ENCODE data around the gene ALDH6A1. TPM values are rescaled to one million over a fixed set of nuclear protein-coding genes. Genes with fewer than 3 reads are reported as not detected.

Gene ALDH6A1
- polyA plus RNA-seq, 1 donor from 2014 or later = 11.1 TPM

DNA sequence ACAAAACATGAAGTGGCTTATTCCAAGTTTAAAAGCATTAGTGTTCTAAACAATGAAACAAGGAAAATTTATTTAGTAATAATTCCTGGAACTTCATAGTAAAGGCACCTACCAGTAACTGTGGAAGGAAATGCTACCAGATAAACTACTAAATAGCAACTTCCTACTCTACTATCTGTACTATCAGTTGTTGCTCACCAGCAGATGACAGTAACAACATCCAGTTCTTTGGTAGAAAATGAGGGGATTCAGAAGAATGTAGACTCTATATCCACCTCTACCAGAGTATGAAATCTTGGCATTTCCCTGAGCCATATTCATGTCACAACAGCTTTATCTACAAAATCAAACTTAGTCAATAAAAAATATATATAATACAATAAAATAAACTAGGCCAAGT is 68.3 kb downstream of the ALDH6A1 start:
- no peak for TF ChIP-seq TAF1 (IDR thresholded peaks at IDR 0.05; ENCODE audit: low read depth)
- no peak for TF ChIP-seq POLR2AphosphoS5 (IDR thresholded peaks at IDR 0.05)
- TF ChIP-seq EP300 (conservative IDR thresholded peaks at IDR 0.05; ENCODE audit: poor library complexity, severe bottlenecking) = no peak
- no peak for TF ChIP-seq RAD21 (conservative IDR thresholded peaks at IDR 0.05)
- no peak for TF ChIP-seq MXI1 (conservative IDR thresholded peaks at IDR 0.05; ENCODE audit: poor library complexity, severe bottlenecking)
- TF ChIP-seq, protein P1, sequence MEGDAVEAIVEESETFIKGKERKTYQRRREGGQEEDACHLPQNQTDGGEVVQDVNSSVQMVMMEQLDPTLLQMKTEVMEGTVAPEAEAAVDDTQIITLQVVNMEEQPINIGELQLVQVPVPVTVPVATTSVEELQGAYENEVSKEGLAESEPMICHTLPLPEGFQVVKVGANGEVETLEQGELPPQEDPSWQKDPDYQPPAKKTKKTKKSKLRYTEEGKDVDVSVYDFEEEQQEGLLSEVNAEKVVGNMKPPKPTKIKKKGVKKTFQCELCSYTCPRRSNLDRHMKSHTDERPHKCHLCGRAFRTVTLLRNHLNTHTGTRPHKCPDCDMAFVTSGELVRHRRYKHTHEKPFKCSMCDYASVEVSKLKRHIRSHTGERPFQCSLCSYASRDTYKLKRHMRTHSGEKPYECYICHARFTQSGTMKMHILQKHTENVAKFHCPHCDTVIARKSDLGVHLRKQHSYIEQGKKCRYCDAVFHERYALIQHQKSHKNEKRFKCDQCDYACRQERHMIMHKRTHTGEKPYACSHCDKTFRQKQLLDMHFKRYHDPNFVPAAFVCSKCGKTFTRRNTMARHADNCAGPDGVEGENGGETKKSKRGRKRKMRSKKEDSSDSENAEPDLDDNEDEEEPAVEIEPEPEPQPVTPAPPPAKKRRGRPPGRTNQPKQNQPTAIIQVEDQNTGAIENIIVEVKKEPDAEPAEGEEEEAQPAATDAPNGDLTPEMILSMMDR (IDR thresholded peaks at IDR 0.05; ENCODE audit: poor library complexity, severe bottlenecking) = no peak
- TF ChIP-seq EZH2 (IDR thresholded peaks at IDR 0.05; ENCODE audit: borderline replicate concordance, insufficient read depth, low read length, poor library complexity, severe bottlenecking) = no peak
- TF ChIP-seq SMC3 (conservative IDR thresholded peaks at IDR 0.05; ENCODE audit: poor library complexity) = no peak
- TF ChIP-seq, protein P2, sequence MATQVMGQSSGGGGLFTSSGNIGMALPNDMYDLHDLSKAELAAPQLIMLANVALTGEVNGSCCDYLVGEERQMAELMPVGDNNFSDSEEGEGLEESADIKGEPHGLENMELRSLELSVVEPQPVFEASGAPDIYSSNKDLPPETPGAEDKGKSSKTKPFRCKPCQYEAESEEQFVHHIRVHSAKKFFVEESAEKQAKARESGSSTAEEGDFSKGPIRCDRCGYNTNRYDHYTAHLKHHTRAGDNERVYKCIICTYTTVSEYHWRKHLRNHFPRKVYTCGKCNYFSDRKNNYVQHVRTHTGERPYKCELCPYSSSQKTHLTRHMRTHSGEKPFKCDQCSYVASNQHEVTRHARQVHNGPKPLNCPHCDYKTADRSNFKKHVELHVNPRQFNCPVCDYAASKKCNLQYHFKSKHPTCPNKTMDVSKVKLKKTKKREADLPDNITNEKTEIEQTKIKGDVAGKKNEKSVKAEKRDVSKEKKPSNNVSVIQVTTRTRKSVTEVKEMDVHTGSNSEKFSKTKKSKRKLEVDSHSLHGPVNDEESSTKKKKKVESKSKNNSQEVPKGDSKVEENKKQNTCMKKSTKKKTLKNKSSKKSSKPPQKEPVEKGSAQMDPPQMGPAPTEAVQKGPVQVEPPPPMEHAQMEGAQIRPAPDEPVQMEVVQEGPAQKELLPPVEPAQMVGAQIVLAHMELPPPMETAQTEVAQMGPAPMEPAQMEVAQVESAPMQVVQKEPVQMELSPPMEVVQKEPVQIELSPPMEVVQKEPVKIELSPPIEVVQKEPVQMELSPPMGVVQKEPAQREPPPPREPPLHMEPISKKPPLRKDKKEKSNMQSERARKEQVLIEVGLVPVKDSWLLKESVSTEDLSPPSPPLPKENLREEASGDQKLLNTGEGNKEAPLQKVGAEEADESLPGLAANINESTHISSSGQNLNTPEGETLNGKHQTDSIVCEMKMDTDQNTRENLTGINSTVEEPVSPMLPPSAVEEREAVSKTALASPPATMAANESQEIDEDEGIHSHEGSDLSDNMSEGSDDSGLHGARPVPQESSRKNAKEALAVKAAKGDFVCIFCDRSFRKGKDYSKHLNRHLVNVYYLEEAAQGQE (IDR thresholded peaks at IDR 0.05; ENCODE audit: borderline replicate concordance) = no peak
- no peak overlapping the region for H3K4me3 ChIP-seq (ENCODE audit: low read length)
- no peaks in the 10 kb centered on the region for H3F3A ChIP-seq (ENCODE audit: insufficient read depth, low read length, poor library complexity, severe bottlenecking)
- no peak overlapping the region for H3K9ac ChIP-seq (ENCODE audit: low read length)
- H3K9me2 ChIP-seq (ENCODE audit: insufficient read depth, low read length) = no peaks in the 10 kb centered on the region
- no peaks in the 10 kb centered on the region for H3K27me3 ChIP-seq (ENCODE audit: insufficient read depth, low read depth, low read length)
- H3K4me2 ChIP-seq (ENCODE audit: low read length) = no peak overlapping the region
- no peaks in the 10 kb centered on the region for H3K9me3 ChIP-seq (ENCODE audit: low read length)
- no peak overlapping the region for H3K27ac ChIP-seq (ENCODE audit: low read length)
- H4K20me1 ChIP-seq (ENCODE audit: insufficient read depth) = no peaks in the 10 kb centered on the region
- no peak overlapping the region for H2AFZ ChIP-seq (ENCODE audit: low read depth, low read length)
- no peaks in the 10 kb centered on the region for H3K79me2 ChIP-seq (replicated peaks; ENCODE audit: insufficient read depth, low read length)
- H3K36me3 ChIP-seq (ENCODE audit: insufficient read depth, low read length) = no peaks in the 10 kb centered on the region

DNA sequence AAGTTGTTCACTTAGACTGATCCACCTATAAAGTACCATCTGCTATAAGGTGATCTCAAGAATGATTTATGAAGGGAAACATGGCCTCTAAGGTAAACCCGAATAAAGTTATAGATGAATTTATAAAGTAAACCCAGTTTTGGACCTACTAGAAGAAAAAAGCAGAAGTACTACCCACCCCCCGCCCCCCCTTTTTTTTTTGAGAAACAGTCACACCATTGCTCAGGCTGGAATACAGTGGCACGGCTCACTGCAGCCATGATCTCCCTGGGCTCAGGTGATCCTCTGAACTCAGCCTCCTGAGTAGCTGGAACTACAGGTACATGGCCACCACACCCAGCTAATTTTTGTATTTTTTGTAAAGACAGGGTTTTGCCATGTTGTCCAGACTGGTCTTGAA is 69.1 kb downstream of the ALDH6A1 start:
- TF ChIP-seq MXI1 (conservative IDR thresholded peaks at IDR 0.05; ENCODE audit: poor library complexity, severe bottlenecking) (no peak), POLR2AphosphoS5 (IDR thresholded peaks at IDR 0.05) (no peak), EZH2 (IDR thresholded peaks at IDR 0.05; ENCODE audit: borderline replicate concordance, insufficient read depth, low read length, poor library complexity, severe bottlenecking) (no peak), RAD21 (conservative IDR thresholded peaks at IDR 0.05) (no peak), TAF1 (IDR thresholded peaks at IDR 0.05; ENCODE audit: low read depth) (no peak), EP300 (conservative IDR thresholded peaks at IDR 0.05; ENCODE audit: poor library complexity, severe bottlenecking) (no peak), SMC3 (conservative IDR thresholded peaks at IDR 0.05; ENCODE audit: poor library complexity) (no peak)
- TF ChIP-seq, protein P1 (IDR thresholded peaks at IDR 0.05; ENCODE audit: poor library complexity, severe bottlenecking) = no peak
- TF ChIP-seq, protein P2 (IDR thresholded peaks at IDR 0.05; ENCODE audit: borderline replicate concordance) = no peak
- no peaks in the 10 kb centered on the region for H3K27me3 ChIP-seq (ENCODE audit: insufficient read depth, low read depth, low read length)
- no peak overlapping the region for H3K4me3 ChIP-seq (ENCODE audit: low read length)
- no peaks in the 10 kb centered on the region for H3K79me2 ChIP-seq (replicated peaks; ENCODE audit: insufficient read depth, low read length)
- no peaks in the 10 kb centered on the region for H3F3A ChIP-seq (ENCODE audit: insufficient read depth, low read length, poor library complexity, severe bottlenecking)
- H2AFZ ChIP-seq (ENCODE audit: low read depth, low read length) = no peak overlapping the region
- no peaks in the 10 kb centered on the region for H3K9me3 ChIP-seq (ENCODE audit: low read length)
- H4K20me1 ChIP-seq (ENCODE audit: insufficient read depth) = no peaks in the 10 kb centered on the region
- no peak overlapping the region for H3K9ac ChIP-seq (ENCODE audit: low read length)
- no peak overlapping the region for H3K4me2 ChIP-seq (ENCODE audit: low read length)
- H3K9me2 ChIP-seq (ENCODE audit: insufficient read depth, low read length) = no peaks in the 10 kb centered on the region
- H3K36me3 ChIP-seq (ENCODE audit: insufficient read depth, low read length) = no peaks in the 10 kb centered on the region
- no peak overlapping the region for H3K27ac ChIP-seq (ENCODE audit: low read length)

Measured in neural cell (in vitro differentiated cells).